ENCODE data around the gene SERPINH1.

- TF ChIP-seq CTCF (IDR thresholded peaks at IDR 0.05) = no peak
- no peak for TF ChIP-seq POLR2A (IDR thresholded peaks at IDR 0.05)
- TF ChIP-seq POLR2AphosphoS5 (IDR thresholded peaks at IDR 0.05) = no peak
- TF ChIP-seq EP300 (IDR thresholded peaks at IDR 0.05) = no peak
Measured at GRCh38 chr11:75530577-75530976, 31.5 kb upstream of the SERPINH1 start.

Measured in stomach (tissue), 4 donors.